Measurements from ENCODE around the gene FSTL1. TPM values are rescaled to one million over a fixed set of nuclear protein-coding genes. Genes with fewer than 3 reads are reported as not detected.

The FSTL1 gene
- total and polyA plus RNA-seq, 8 donors = 14.2 to 946 (median 97.7) TPM

GRCh38 chr3:120452816-120453215, 2.0 kb upstream of the FSTL1 start:
- no peaks in the 10 kb centered on the region for H3K36me3 ChIP-seq
- DNase-seq = no peak
- H3K4me3 ChIP-seq = no peak overlapping the region
- intact Hi-C loops (cut with DNase I; ENCODE audit: low total_unique reads) = no loop called here
- peaks cover 0 to 28% (median 15%) of the 10 kb centered on the region in 3 donors for H3K27me3 ChIP-seq
- H3K4me1 ChIP-seq = peaks cover 4 to 36% (median 28%) of the 10 kb centered on the region in 4 donors
- no peaks in the 10 kb centered on the region for H3K9me3 ChIP-seq
- H3K27ac ChIP-seq = no peak overlapping the region
- WGBS, 5 donors = 75 to 83% (median 80%) methylated on average over 4 of the region's 4 CpGs
- TF ChIP-seq POLR2AphosphoS5 (IDR thresholded peaks at IDR 0.05) (no peak), EP300 (IDR thresholded peaks at IDR 0.05) (no peak), POLR2A (IDR thresholded peaks at IDR 0.05) (no peak)
- TF ChIP-seq, protein P1, sequence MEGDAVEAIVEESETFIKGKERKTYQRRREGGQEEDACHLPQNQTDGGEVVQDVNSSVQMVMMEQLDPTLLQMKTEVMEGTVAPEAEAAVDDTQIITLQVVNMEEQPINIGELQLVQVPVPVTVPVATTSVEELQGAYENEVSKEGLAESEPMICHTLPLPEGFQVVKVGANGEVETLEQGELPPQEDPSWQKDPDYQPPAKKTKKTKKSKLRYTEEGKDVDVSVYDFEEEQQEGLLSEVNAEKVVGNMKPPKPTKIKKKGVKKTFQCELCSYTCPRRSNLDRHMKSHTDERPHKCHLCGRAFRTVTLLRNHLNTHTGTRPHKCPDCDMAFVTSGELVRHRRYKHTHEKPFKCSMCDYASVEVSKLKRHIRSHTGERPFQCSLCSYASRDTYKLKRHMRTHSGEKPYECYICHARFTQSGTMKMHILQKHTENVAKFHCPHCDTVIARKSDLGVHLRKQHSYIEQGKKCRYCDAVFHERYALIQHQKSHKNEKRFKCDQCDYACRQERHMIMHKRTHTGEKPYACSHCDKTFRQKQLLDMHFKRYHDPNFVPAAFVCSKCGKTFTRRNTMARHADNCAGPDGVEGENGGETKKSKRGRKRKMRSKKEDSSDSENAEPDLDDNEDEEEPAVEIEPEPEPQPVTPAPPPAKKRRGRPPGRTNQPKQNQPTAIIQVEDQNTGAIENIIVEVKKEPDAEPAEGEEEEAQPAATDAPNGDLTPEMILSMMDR (IDR thresholded peaks at IDR 0.05) = no peak

DNA sequence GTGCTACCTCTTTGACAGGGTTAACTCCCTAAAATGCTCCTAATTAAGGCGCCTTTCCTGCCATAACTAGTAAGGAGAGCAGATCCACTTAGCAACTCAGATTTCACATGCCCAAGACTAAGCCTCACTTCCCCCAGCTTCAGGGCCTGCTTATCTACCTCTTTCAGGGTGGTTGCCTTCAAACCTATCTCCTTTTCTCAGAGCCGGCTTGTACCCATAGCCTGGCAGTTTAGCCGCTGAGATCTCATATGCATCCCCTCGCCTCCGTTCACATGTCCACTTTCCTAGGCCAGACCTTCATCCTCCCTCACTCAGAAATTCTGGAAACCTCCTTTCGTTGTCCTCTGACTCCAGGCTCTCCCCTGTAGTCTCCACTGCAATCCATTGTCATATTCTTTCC, 1.0 kb upstream of the FSTL1 start:
- TF ChIP-seq, protein P1 (IDR thresholded peaks at IDR 0.05) = no peak
- TF ChIP-seq POLR2AphosphoS5 (IDR thresholded peaks at IDR 0.05) (no peak), EP300 (IDR thresholded peaks at IDR 0.05) (no peak), POLR2A (IDR thresholded peaks at IDR 0.05) (no peak)
- DNase-seq = no peak
- Histone ChIP-seq H3K36me3 (no peaks in the 10 kb centered on the region), H3K4me3 (peak overlapping the region in 3 of 4 donors; percentile 67 to 77 (median 69)), H3K27me3 (peaks cover 0 to 28% (median 15%) of the 10 kb centered on the region in 3 donors), H3K9me3 (no peaks in the 10 kb centered on the region), H3K27ac (peak overlapping the region in 4 of 5 donors; percentile 89 to 95 (median 92)), H3K4me1 (peaks cover 4 to 46% (median 37%) of the 10 kb centered on the region in 4 donors)
- WGBS, 5 donors = 83 to 89% (median 86%) methylated on average over 6 of the region's 6 CpGs
- intact Hi-C loops (cut with DNase I; ENCODE audit: low total_unique reads) = no loop called here

- Histone ChIP-seq H3K36me3 (no peaks in the 10 kb centered on the region), H3K27me3 (peaks cover 0 to 28% (median 15%) of the 10 kb centered on the region in 3 donors), H3K4me3 (peak overlapping the region; percentile 63 to 77 (median 68)), H3K9me3 (no peaks in the 10 kb centered on the region), H3K27ac (peak overlapping the region; percentile 82 to 95 (median 91)), H3K4me1 (peaks cover 4 to 50% (median 42%) of the 10 kb centered on the region in 4 donors)
- TF ChIP-seq, protein P1 (IDR thresholded peaks at IDR 0.05) = no peak
- TF ChIP-seq EP300 (IDR thresholded peaks at IDR 0.05) = no peak
- no peak for TF ChIP-seq POLR2A (IDR thresholded peaks at IDR 0.05)
- no peak for TF ChIP-seq POLR2AphosphoS5 (IDR thresholded peaks at IDR 0.05)
- intact Hi-C loops (cut with DNase I; ENCODE audit: low total_unique reads) = no loop called here
- WGBS, 5 donors = 8 to 30% (median 18%) methylated on average over 17 to 35 of the region's 35 CpGs
- no peak for DNase-seq
Observed at GRCh38 chr3:120451272-120451761, 525 bp upstream of the FSTL1 start.

- WGBS, 5 donors = 2 to 4% (median 3%) methylated on average over 32 of the region's 32 CpGs
- Histone ChIP-seq H3K36me3 (no peaks in the 10 kb centered on the region), H3K27me3 (peaks cover 0 to 28% (median 15%) of the 10 kb centered on the region in 3 donors), H3K4me1 (peaks cover 4 to 58% (median 45%) of the 10 kb centered on the region in 4 donors), H3K4me3 (peak overlapping the region; percentile 63 to 77 (median 68)), H3K27ac (peak overlapping the region; percentile 82 to 95 (median 91)), H3K9me3 (no peaks in the 10 kb centered on the region)
- TF ChIP-seq, protein P1 (IDR thresholded peaks at IDR 0.05) = no peak
- no peak for TF ChIP-seq POLR2A (IDR thresholded peaks at IDR 0.05)
- peak in 2 of 3 donors; percentile 48 for TF ChIP-seq POLR2AphosphoS5 (IDR thresholded peaks at IDR 0.05)
- TF ChIP-seq EP300 (IDR thresholded peaks at IDR 0.05) = no peak
- DNase-seq = peak; percentile 25 to 68
- intact Hi-C loops (cut with DNase I; ENCODE audit: low total_unique reads) = no loop called here
Observed at GRCh38 chr3:120449701-120450599, 842 bp downstream of the FSTL1 start.
